Measurements from ENCODE around the gene RSPO3. TPM values are rescaled to one million over a fixed set of nuclear protein-coding genes. Genes with fewer than 3 reads are reported as not detected.

The RSPO3 gene
- total RNA-seq, 1 donor from 2014 or later, result 14.0 TPM

- no peak for DNase-seq (ENCODE audit: extremely low spot score in 2 of 2)
- TF ChIP-seq POLR2AphosphoS5 (IDR thresholded peaks at IDR 0.05; ENCODE audit: insufficient read depth in 1 of 2, low read depth in 1 of 2) (no peak), POLR2A (IDR thresholded peaks at IDR 0.05) (no peak), CTCF (IDR thresholded peaks at IDR 0.05) (no peak)
- intact Hi-C loops (cut with DNase I), result no loop called here
- Histone ChIP-seq H3K36me3 (no peaks in the 10 kb centered on the region), H3K27ac (peak overlapping the region; percentile 25), H3K9me3 (no peaks in the 10 kb centered on the region), H3K4me1 (peaks cover 10% of the 10 kb centered on the region), H3K4me3 (no peak overlapping the region), H3K27me3 (no peaks in the 10 kb centered on the region)
These were observed 74.6 kb downstream of the RSPO3 start for GRCh38 chr6:127192911-127193541.

- H3K27me3 ChIP-seq, result no peaks in the 10 kb centered on the region
- intact Hi-C loops (cut with DNase I), result no loop called here
These were observed 77.4 kb downstream of the RSPO3 start for GRCh38 chr6:127195833-127196232.

GRCh38 chr6:127198549-127198948, 80.1 kb downstream of the RSPO3 start:
- no peaks in the 10 kb centered on the region for H3K9me3 ChIP-seq
- no peak overlapping the region for H3K4me3 ChIP-seq
- intact Hi-C loops (cut with DNase I), result no loop called here
- no peaks in the 10 kb centered on the region for H3K36me3 ChIP-seq
- no peaks in the 10 kb centered on the region for H3K27me3 ChIP-seq
- TF ChIP-seq POLR2AphosphoS5 (IDR thresholded peaks at IDR 0.05; ENCODE audit: insufficient read depth in 1 of 2, low read depth in 1 of 2) (no peak), POLR2A (IDR thresholded peaks at IDR 0.05) (no peak), CTCF (IDR thresholded peaks at IDR 0.05) (no peak)
- no peak for DNase-seq (ENCODE audit: extremely low spot score in 2 of 2)
- H3K4me1 ChIP-seq, result no peaks in the 10 kb centered on the region
- no peak overlapping the region for H3K27ac ChIP-seq

More at GRCh38 chr6:127195833-127196232, 77.4 kb downstream of the RSPO3 start:
- peaks cover 10% of the 10 kb centered on the region for H3K4me1 ChIP-seq
- H3K9me3 ChIP-seq, result no peaks in the 10 kb centered on the region
- H3K27ac ChIP-seq, result no peak overlapping the region
- H3K36me3 ChIP-seq, result no peaks in the 10 kb centered on the region
- DNase-seq (ENCODE audit: extremely low spot score in 2 of 2), result no peak
- no peak overlapping the region for H3K4me3 ChIP-seq
- TF ChIP-seq POLR2AphosphoS5 (IDR thresholded peaks at IDR 0.05; ENCODE audit: insufficient read depth in 1 of 2, low read depth in 1 of 2), result no peak
- no peak for TF ChIP-seq POLR2A (IDR thresholded peaks at IDR 0.05)
- TF ChIP-seq CTCF (IDR thresholded peaks at IDR 0.05), result no peak

- Histone ChIP-seq H3K4me3 (no peak overlapping the region), H3K27me3 (no peaks in the 10 kb centered on the region), H3K27ac (no peak overlapping the region), H3K4me1 (no peaks in the 10 kb centered on the region), H3K9me3 (no peaks in the 10 kb centered on the region), H3K36me3 (no peaks in the 10 kb centered on the region)
- intact Hi-C loops (cut with DNase I), result no loop called here
- no peak for DNase-seq (ENCODE audit: extremely low spot score in 2 of 2)
- TF ChIP-seq POLR2AphosphoS5 (IDR thresholded peaks at IDR 0.05; ENCODE audit: insufficient read depth in 1 of 2, low read depth in 1 of 2) (no peak), CTCF (IDR thresholded peaks at IDR 0.05) (no peak), POLR2A (IDR thresholded peaks at IDR 0.05) (no peak)
These were observed 81.0 kb downstream of the RSPO3 start for GRCh38 chr6:127199470-127199869.

GRCh38 chr6:127200114-127200513, 81.6 kb downstream of the RSPO3 start:
- no peaks in the 10 kb centered on the region for H3K4me1 ChIP-seq
- H3K27me3 ChIP-seq, result no peaks in the 10 kb centered on the region
- no peaks in the 10 kb centered on the region for H3K9me3 ChIP-seq
- TF ChIP-seq POLR2A (IDR thresholded peaks at IDR 0.05) (no peak), POLR2AphosphoS5 (IDR thresholded peaks at IDR 0.05; ENCODE audit: insufficient read depth in 1 of 2, low read depth in 1 of 2) (no peak), CTCF (IDR thresholded peaks at IDR 0.05) (no peak)
- DNase-seq (ENCODE audit: extremely low spot score in 2 of 2), result no peak
- H3K36me3 ChIP-seq, result no peaks in the 10 kb centered on the region
- no peak overlapping the region for H3K27ac ChIP-seq
- intact Hi-C loops (cut with DNase I), result no loop called here
- H3K4me3 ChIP-seq, result no peak overlapping the region
